HTR-8/SVneo (cell line): ENCODE data around the gene CALCR.
"Not testable (repeated sequence)": the region's sequence is repeated elsewhere in the genome, so short reads cannot be mapped to it uniquely, and the experiment has no call there.

Source experiments
- DNase-seq: peaks from one replicate; pipeline ENCODE4 v3.0.0; 2011; ENCODE audit warnings: low spot score, mixed read lengths; ENCODE audit not compliant: insufficient read length
- FAIRE-seq: peaks from 2 replicates; lab custom pipeline; 2011; peaks lifted over from hg19 to GRCh38; lab: Jason Lieb, UNC

The CALCR gene

GRCh38 chr7:93562936-93563335 lies 11.6 kb downstream of the CALCR start:
- FAIRE-seq (no peak), DNase-seq (no peak)

GRCh38 chr7:93562106-93562505 lies 12.4 kb downstream of the CALCR start:
- FAIRE-seq (no peak), DNase-seq (no peak)

- FAIRE-seq (no peak), DNase-seq (no peak)
These were observed 14.7 kb downstream of the CALCR start for GRCh38 chr7:93559639-93560491.

GRCh38 chr7:93558705-93559614 lies 15.6 kb downstream of the CALCR start:
- FAIRE-seq (no peak), DNase-seq (no peak)

GRCh38 chr7:93551931-93552330 lies 22.6 kb downstream of the CALCR start:
- DNase-seq (no peak), FAIRE-seq (no peak)

GRCh38 chr7:93551063-93551895 lies 23.2 kb downstream of the CALCR start:
- no peak for DNase-seq
- FAIRE-seq: no peak

- FAIRE-seq (no peak), DNase-seq (no peak)
These were observed 26.8 kb downstream of the CALCR start for GRCh38 chr7:93547716-93548115.

GRCh38 chr7:93544691-93545090 lies 29.8 kb downstream of the CALCR start:
- DNase-seq (no peak), FAIRE-seq (no peak)

GRCh38 chr7:93538061-93538460 lies 36.5 kb downstream of the CALCR start:
- DNase-seq: no peak
- no peak for FAIRE-seq

GRCh38 chr7:93535616-93536015 lies 38.9 kb downstream of the CALCR start:
- DNase-seq: no peak
- no peak for FAIRE-seq

GRCh38 chr7:93530701-93531100 lies 43.8 kb downstream of the CALCR start:
- DNase-seq (no peak), FAIRE-seq (no peak)

GRCh38 chr7:93516834-93517233 lies 57.7 kb downstream of the CALCR start:
- DNase-seq (no peak), FAIRE-seq (no peak)

GRCh38 chr7:93515144-93515543 lies 59.4 kb downstream of the CALCR start:
- DNase-seq (no peak), FAIRE-seq (no peak)

GRCh38 chr7:93509303-93509702 lies 65.2 kb downstream of the CALCR start:
- FAIRE-seq (no peak), DNase-seq (no peak)

GRCh38 chr7:93503088-93503487 lies 71.4 kb downstream of the CALCR start:
- FAIRE-seq: no peak
- no peak for DNase-seq

- not testable (repeated sequence) for DNase-seq, FAIRE-seq
These were observed 82.7 kb downstream of the CALCR start for GRCh38 chr7:93491860-93492259.

GRCh38 chr7:93476491-93477344 lies 97.8 kb downstream of the CALCR start:
- FAIRE-seq: no peak
- DNase-seq: no peak

GRCh38 chr7:93475811-93476210 lies 98.7 kb downstream of the CALCR start:
- DNase-seq (no peak), FAIRE-seq (no peak)

GRCh38 chr7:93471456-93471855 lies 103.1 kb downstream of the CALCR start:
- FAIRE-seq: no peak

More at GRCh38 chr7:93471456-93471855, 103.1 kb downstream of the CALCR start:
- no peak for DNase-seq
